Rectal smooth muscle tissue (tissue), 1 donor: Measurements from ENCODE around the gene ERV3-1.
"Not testable (repeated sequence)": the region's sequence is repeated elsewhere in the genome, so short reads cannot be mapped to it uniquely, and the experiment has no call there.

ENCODE experiments used
- H3K27ac ChIP-seq: one replicate; pipeline ENCODE4 v1.7.0; 2013; ENCODE audit warnings: low read depth, low read length, inconsistent platforms
- H3K27me3 ChIP-seq: one replicate; pipeline ENCODE4 v1.7.0; 2013; ENCODE audit warnings: low read length; ENCODE audit not compliant: control insufficient read depth, insufficient read depth
- H3K36me3 ChIP-seq: one replicate; pipeline ENCODE4 v1.7.0; 2013; ENCODE audit warnings: low read length; ENCODE audit not compliant: control insufficient read depth, insufficient read depth
- H3K4me1 ChIP-seq: one replicate; pipeline ENCODE4 v1.7.0; 2013; ENCODE audit warnings: low read length; ENCODE audit not compliant: control insufficient read depth, insufficient read depth
- H3K4me3 ChIP-seq: one replicate; pipeline ENCODE4 v1.7.0; 2013; ENCODE audit warnings: low read length
- H3K9ac ChIP-seq: one replicate; pipeline ENCODE4 v1.7.0; 2013; ENCODE audit warnings: low read length

Gene ERV3-1

DNA sequence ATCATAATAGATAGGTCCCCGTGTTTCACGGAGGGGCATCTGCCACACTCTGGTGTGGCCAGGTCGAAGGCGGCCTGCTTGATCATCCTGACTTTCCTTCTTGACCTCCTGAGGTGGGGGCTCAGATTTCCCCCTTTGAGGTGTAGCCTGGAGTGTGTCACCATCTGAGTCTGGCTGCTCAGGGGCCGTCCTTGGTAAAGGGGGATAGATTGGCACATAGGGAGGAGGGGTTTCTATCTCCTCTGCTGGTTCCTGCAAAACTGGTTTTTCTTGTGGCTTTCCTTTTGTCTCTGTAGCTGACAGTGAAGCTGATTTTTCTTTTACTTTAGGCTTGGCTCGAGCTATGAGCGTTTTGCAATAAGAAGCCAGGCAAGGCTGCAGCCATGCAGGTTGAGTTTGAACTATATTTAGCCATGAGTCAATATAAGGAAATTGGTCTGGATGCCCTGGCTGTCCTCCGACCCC lies 8.5 kb downstream of the ERV3-1 start:
- peaks cover 5% of the 10 kb centered on the region for H3K4me1 ChIP-seq
- no peak overlapping the region for H3K4me3 ChIP-seq
- no peaks in the 10 kb centered on the region for H3K27me3 ChIP-seq
- no peak overlapping the region for H3K9ac ChIP-seq
- H3K27ac ChIP-seq: peak overlapping the region; percentile 69
- H3K36me3 ChIP-seq: no peaks in the 10 kb centered on the region

DNA sequence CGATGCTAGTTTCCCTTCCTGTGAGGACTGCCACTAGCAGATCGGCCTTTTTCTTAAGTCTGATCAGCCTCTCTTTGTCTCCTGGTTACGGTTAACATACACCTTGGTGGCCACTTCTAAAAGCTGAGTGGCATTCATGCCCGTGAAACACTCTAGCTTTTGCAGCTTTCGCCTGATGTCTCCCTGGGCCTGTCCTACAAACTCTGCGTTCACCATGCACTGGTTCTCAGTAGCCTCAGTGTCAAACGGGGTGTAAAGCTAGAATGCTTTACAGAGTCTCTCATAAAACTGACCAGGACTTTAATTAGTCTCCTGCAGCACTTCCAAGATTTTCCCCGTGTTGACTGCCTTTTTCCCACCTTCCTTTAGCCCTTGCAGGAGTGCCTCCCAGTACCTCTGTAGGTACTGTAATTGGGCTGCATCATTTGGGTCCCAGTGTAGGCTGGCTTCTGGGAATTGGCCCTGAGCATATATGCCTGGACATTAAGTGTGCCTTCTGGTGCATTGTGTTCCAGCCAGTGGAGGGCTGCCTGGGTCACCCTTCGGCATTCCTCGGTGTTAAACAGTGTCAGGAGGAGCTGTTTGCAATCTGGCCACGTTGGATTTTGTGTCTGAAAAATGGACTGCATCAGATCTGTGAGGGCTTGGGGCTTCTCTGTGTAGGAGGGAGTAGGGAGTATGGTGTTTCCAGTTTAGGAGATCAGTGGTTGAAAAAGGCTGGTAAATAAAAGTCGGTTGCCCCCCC lies 9.2 kb downstream of the ERV3-1 start:
- H3K27ac ChIP-seq: peak overlapping the region; percentile 69

DNA sequence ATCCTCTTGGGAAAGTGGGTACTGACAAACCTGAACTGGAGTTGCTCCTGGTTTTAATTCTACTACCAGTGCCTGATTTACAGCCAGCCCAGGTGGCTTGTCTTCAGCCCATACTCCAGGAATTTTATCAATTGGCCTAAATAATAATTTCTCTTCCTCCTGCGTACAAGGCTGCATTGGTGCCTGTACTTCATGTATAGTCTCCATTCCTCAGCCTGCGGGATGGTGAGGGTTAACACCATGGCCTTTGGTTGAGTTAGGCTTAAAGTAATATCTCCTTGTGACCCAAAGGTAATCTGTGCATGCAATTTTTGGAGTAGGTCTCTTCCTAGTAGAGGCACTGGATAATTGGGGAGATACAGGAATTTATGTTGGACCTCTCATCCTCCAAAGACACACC lies 10.2 kb downstream of the ERV3-1 start:
- H3K9ac ChIP-seq: no peak overlapping the region
- peaks cover 5% of the 10 kb centered on the region for H3K4me1 ChIP-seq
- no peak overlapping the region for H3K4me3 ChIP-seq
- H3K36me3 ChIP-seq: peaks cover 3% of the 10 kb centered on the region
- H3K27me3 ChIP-seq: no peaks in the 10 kb centered on the region
- no peak overlapping the region for H3K27ac ChIP-seq

More for the DNA sequence above, 9.2 kb downstream of the ERV3-1 start:
- Histone ChIP-seq H3K4me3 (no peak overlapping the region), H3K4me1 (peaks cover 5% of the 10 kb centered on the region), H3K27me3 (no peaks in the 10 kb centered on the region), H3K9ac (no peak overlapping the region), H3K36me3 (no peaks in the 10 kb centered on the region)

DNA sequence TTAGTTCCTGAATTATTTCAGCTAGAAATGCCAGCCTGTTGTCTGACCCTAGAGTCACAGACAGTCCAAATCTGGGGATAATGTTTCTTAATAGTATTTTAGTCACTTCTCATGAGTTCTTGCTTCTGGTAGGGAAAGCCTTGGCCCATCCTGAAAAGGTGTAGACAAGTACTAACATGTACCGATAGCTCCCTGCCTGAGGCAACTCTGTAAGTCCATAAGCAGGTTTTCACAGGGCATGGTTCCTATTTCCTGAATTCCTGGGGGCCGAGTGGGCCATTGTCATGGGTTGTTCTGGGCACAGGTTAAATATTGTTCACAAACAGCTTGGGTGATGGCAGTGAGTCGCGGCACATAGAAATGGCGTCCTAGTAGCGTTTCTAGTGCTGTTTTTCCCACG lies 12.6 kb downstream of the ERV3-1 start:
- no peak overlapping the region for H3K27ac ChIP-seq
- H3K4me3 ChIP-seq: no peak overlapping the region
- no peaks in the 10 kb centered on the region for H3K27me3 ChIP-seq
- H3K9ac ChIP-seq: no peak overlapping the region
- peaks cover 5% of the 10 kb centered on the region for H3K4me1 ChIP-seq
- peaks cover 6% of the 10 kb centered on the region for H3K36me3 ChIP-seq

DNA sequence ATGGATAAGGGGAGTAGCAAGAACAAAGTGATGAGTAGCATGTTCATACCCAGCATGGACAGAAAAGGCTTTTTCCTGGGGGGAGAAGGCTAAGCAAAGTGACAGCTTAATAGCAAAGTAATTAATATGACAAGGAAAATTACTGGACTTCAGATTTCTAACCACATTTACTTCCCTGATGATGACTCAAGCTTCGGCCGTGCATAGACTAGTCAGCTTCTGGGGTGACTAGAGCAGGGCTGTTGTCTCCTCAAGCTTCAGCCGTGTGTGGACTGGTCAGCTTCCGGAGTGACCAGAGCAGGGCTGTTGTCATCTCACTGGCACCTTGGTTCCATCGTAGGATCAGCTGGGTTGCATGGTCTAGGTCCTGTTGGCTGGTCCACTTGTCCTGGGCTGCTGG lies 13.5 kb downstream of the ERV3-1 start:
- Histone ChIP-seq H3K36me3 (peaks cover 6% of the 10 kb centered on the region), H3K27me3 (no peaks in the 10 kb centered on the region), H3K4me1 (no peaks in the 10 kb centered on the region), H3K27ac (no peak overlapping the region), H3K9ac (no peak overlapping the region), H3K4me3 (no peak overlapping the region)

DNA sequence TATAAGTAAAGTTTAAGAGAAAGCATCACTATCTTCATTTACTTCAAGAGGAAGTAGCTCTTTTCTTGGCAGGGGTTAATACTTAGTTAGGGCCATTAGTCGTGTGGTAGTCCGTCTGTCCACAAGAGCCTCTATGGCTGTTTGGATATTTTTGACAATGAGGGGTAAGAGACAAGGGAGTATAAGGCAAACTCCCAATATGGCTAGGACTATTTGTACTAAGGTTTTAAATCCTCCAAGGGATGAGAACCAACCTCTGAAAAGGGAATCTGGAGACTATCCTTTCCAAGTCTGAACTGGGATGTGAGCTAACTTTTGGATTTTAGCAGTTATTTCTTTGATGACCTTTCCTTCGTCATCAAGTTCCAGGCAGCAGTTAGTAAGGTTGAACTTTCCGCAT lies 15.6 kb downstream of the ERV3-1 start, which contains the start of gene ZNF117:
Gene ZNF117, minus strand, starts transcription at position 101 of the 400 bp plus-strand sequence.
- Histone ChIP-seq H3K9ac (no peak within 1 kb of the TSS), H3K27ac (no peak within 1 kb of the TSS)

DNA sequence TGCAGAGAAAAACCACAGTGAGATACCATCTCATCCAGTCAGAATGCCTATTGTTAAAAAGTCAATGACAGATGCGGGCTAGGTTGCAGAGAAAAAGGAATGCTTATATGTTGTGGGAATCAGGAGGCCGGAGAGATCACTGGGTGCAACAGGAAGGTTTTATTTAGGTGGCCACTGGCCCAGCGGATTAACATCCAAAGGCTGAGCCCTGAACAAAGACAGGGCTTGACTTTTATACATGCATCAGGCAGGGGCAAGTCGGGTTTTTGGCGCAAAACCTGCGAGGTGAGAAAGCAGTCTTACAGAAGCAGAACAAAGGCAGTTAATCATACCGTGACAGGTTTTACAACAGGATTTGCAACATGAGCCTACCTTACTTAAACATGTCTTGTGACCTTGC lies 16.3 kb downstream of the ERV3-1 start:
- H3K27ac ChIP-seq: no peak overlapping the region

More for the DNA sequence above, 15.6 kb downstream of the ERV3-1 start, which contains the start of gene ZNF117:
- Histone ChIP-seq H3K4me1 (no peaks in the 10 kb centered on the region), H3K4me3 (no peak within 1 kb of the TSS), H3K27me3 (no peaks in the 10 kb centered on the region), H3K36me3 (peaks cover 6% of the 10 kb centered on the region)

DNA sequence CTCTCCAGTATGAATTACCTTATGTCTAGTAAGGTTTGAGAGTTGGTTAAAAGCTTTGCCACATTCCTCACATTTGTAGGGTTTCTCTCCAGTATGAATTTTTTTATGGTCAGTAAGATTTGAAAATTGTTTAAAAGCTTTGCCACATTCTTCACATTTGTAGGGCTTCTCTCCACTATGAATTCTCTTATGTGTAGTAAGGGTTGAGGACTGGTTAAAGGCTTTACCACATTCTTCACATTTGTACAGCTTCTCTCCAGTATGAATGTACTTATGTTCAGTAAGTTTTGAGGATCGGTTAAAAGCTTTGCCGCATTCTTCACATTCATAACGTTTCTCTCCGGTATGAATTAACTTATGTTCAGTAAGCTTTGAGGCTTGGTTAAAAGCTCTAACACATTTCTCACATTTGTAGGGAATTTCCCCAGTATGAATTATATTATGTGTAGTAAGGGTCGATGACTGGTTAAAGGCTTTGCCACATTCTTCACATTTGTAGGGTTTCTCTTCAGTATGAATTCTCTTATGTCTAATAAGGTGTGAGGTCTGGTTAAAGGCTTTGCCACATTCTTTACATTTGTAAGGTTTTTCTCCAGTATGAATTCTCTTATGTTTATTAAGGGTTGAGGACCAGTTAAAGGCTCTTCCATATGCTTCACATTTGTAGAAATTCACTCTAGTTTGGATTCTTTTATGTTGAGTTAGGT lies 27.8 kb downstream of the ERV3-1 start:
- no peaks in the 10 kb centered on the region for H3K4me1 ChIP-seq
- no peak overlapping the region for H3K9ac ChIP-seq
- peaks cover 3% of the 10 kb centered on the region for H3K36me3 ChIP-seq
- H3K27ac ChIP-seq: no peak overlapping the region
- no peak overlapping the region for H3K4me3 ChIP-seq
- H3K27me3 ChIP-seq: no peaks in the 10 kb centered on the region

More for the DNA sequence above, 16.3 kb downstream of the ERV3-1 start:
- Histone ChIP-seq H3K4me3 (no peak overlapping the region), H3K9ac (no peak overlapping the region), H3K36me3 (peaks cover 6% of the 10 kb centered on the region), H3K4me1 (no peaks in the 10 kb centered on the region), H3K27me3 (no peaks in the 10 kb centered on the region)

DNA sequence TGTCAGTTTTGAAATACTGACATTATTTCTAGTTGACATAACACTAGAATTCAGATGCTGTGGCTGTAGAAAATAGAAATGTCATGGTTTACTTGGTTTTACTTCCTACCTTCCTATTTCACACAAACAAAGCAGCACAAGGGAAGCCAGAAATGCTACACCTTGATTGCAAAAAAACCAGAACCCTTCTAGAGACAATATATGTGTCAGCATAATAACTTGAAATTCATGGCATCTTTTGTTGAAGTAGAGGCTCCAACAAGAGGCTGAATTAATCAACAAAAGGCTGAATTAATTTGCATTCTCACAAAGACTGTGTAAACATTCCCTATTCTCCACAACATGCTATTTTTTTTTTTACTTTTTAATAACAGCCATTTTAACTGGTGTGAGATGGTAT lies 40.9 kb downstream of the ERV3-1 start:
- Histone ChIP-seq H3K27ac (no peak overlapping the region), H3K4me3 (no peak overlapping the region), H3K4me1 (no peaks in the 10 kb centered on the region), H3K36me3 (no peaks in the 10 kb centered on the region), H3K9ac (no peak overlapping the region), H3K27me3 (no peaks in the 10 kb centered on the region)

DNA sequence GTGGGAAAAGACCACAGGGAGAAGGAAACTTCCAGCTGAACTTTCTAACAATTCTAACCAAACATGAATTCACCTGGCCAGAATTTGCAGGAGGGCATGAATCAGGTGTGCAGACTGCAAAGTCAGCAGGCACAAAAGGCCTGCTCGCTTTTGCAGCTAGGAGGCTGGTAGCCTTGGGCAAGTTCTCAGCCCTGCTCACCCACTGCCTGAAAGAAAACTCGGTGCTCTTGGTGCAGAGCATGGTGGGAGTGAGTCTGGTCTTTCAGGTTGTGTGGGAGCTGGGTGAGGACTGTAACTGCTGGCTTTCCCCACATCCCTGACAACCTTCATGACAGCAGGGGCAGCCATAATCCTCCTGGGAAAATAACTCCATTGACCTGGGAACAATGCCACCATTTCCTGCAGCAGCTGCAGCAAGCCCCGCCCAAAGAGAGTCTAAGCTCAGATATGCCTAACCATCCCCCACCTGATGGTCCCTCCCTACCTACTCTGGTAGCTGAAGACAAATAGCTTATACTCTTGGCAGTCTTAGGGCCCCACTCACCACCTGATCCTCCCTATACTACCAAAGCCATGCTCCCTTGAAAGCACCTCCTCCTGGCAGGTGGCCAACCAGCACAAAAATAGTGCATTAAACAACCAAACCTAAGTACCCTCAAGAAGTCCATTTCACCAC lies 47.3 kb downstream of the ERV3-1 start:
- Histone ChIP-seq H3K4me3 (no peak overlapping the region), H3K4me1 (no peaks in the 10 kb centered on the region), H3K27ac (no peak overlapping the region), H3K9ac (no peak overlapping the region), H3K27me3 (no peaks in the 10 kb centered on the region), H3K36me3 (no peaks in the 10 kb centered on the region)

DNA sequence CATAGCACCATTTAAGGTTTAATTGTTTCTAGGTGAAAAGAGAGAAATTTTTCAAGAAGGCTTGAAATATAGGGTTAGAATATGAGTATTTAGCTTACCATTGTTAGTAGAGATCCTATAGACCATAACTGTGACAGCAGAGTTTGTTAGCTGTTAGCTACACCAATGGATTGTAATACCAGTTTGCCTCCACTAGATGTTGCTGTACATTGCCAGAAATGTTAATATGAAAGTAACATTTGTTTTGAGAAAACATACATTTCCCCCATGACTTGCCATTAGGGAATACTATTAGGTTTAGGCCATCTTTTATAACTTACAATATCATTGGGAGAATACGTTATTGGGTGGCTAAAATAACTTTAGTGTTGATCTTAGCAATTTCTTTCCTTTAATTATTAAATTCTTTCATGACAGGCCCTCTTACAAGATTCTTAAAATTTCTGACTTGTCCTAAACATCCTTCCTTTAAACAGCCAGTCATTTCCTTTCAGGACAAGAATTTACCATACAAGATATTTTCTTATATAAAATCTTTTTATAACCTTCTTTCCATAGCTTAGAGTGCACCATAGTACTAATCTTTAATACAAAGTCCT lies 55.1 kb downstream of the ERV3-1 start:
- H3K27ac ChIP-seq: no peak overlapping the region
- no peak overlapping the region for H3K4me3 ChIP-seq
- H3K27me3 ChIP-seq: peaks cover 14% of the 10 kb centered on the region
- H3K36me3 ChIP-seq: no peaks in the 10 kb centered on the region
- H3K9ac ChIP-seq: no peak overlapping the region
- H3K4me1 ChIP-seq: no peaks in the 10 kb centered on the region

DNA sequence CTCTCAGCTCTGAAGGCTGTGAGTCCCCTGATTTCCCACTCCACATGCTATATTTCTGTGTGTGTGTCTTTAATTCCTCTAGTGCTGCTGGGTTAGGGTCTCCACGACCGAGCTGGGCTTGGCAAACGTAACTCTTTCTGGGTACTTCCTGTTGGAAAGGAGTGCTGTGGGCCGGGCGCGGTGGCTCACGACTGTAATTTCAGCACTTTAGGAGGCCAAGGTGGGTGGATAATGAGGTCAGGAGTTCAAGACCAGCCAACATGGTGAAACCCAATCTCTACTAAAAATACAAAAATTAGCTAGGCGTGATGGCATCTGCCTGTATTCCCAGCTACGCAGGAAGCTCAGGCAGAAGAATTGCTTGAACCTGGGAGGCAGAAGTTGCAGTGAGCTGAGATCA lies 55.8 kb downstream of the ERV3-1 start:
- not testable (repeated sequence) for H3K36me3 ChIP-seq, H3K27ac ChIP-seq, H3K4me1 ChIP-seq, H3K4me3 ChIP-seq, H3K9ac ChIP-seq
- H3K27me3 ChIP-seq: peaks cover 14% of the 10 kb centered on the region
